ENCODE results near the gene LDLRAD3. TPM values are rescaled to one million over a fixed set of nuclear protein-coding genes. Genes with fewer than 3 reads are reported as not detected.

Gene LDLRAD3
- total RNA-seq, 1 donor from 2014 or later: 35.6 TPM

GRCh38 chr11:36089920-36090319 lies 146.1 kb downstream of the LDLRAD3 start:
- Histone ChIP-seq H3K36me3 (peaks cover 5% of the 10 kb centered on the region), H3K27ac (no peak overlapping the region), H3F3A (ENCODE audit: low read depth) (peaks cover 4% of the 10 kb centered on the region), H2AFZ (replicated peaks) (no peak overlapping the region), H3K4me1 (peaks cover 33% of the 10 kb centered on the region), H3K27me3 (no peaks in the 10 kb centered on the region), H3K9me3 (ENCODE audit: low read depth) (no peaks in the 10 kb centered on the region), H4K20me1 (ENCODE audit: low read depth) (no peaks in the 10 kb centered on the region), H3K79me2 (ENCODE audit: low read depth) (peaks cover 5% of the 10 kb centered on the region), H3K4me2 (no peak overlapping the region), H3K9ac (no peak overlapping the region), H3K4me3 (no peak overlapping the region)
- no peak for DNase-seq (ENCODE audit: low spot score)
- Mint-ChIP-seq H3K27ac (no peak overlapping the region), H3K4me1 (peaks cover 16% of the 10 kb centered on the region), H3K27me3 (ENCODE audit: insufficient read depth, low read depth) (no peaks in the 10 kb centered on the region), H3K36me3 (peaks cover 33% of the 10 kb centered on the region), H3K9me3 (peaks cover 13% of the 10 kb centered on the region), H3K4me3 (no peak overlapping the region)
- TF ChIP-seq EZH2phosphoT487 (IDR thresholded peaks at IDR 0.05): no peak
- TF ChIP-seq EZH2 (IDR thresholded peaks at IDR 0.05): no peak
- no peak for TF ChIP-seq CTCF (IDR thresholded peaks at IDR 0.05)

- no peak for DNase-seq (ENCODE audit: low spot score)
- Histone ChIP-seq H3K4me1 (peaks cover 33% of the 10 kb centered on the region), H3K4me3 (no peak overlapping the region), H3K27ac (peak overlapping the region; percentile 64), H2AFZ (replicated peaks) (no peak overlapping the region), H4K20me1 (ENCODE audit: low read depth) (no peaks in the 10 kb centered on the region), H3K36me3 (no peaks in the 10 kb centered on the region), H3K79me2 (ENCODE audit: low read depth) (peaks cover 5% of the 10 kb centered on the region), H3K9me3 (ENCODE audit: low read depth) (no peaks in the 10 kb centered on the region), H3K9ac (no peak overlapping the region), H3K4me2 (no peak overlapping the region), H3K27me3 (no peaks in the 10 kb centered on the region), H3F3A (ENCODE audit: low read depth) (peaks cover 4% of the 10 kb centered on the region)
- H3K4me3 Mint-ChIP-seq: no peak overlapping the region
- no peaks in the 10 kb centered on the region for H3K27me3 Mint-ChIP-seq (ENCODE audit: insufficient read depth, low read depth)
- H3K4me1 Mint-ChIP-seq: peaks cover 16% of the 10 kb centered on the region
- H3K9me3 Mint-ChIP-seq: peaks cover 13% of the 10 kb centered on the region
- H3K27ac Mint-ChIP-seq: no peak overlapping the region
- H3K36me3 Mint-ChIP-seq: peaks cover 31% of the 10 kb centered on the region
- TF ChIP-seq EZH2 (IDR thresholded peaks at IDR 0.05) (no peak), CTCF (IDR thresholded peaks at IDR 0.05) (peak; percentile 33)
Observed at GRCh38 chr11:36090356-36091109, 146.7 kb downstream of the LDLRAD3 start.

GRCh38 chr11:36091256-36091811 lies 147.5 kb downstream of the LDLRAD3 start:
- Histone ChIP-seq H3K9me3 (ENCODE audit: low read depth) (no peaks in the 10 kb centered on the region), H3K79me2 (ENCODE audit: low read depth) (peaks cover 10% of the 10 kb centered on the region), H3F3A (ENCODE audit: low read depth) (peaks cover 4% of the 10 kb centered on the region), H3K4me3 (no peak overlapping the region), H3K36me3 (no peaks in the 10 kb centered on the region), H3K4me2 (no peak overlapping the region), H3K27me3 (no peaks in the 10 kb centered on the region), H3K9ac (no peak overlapping the region), H3K4me1 (peaks cover 31% of the 10 kb centered on the region), H3K27ac (peak overlapping the region; percentile 64), H4K20me1 (ENCODE audit: low read depth) (no peaks in the 10 kb centered on the region), H2AFZ (replicated peaks) (no peak overlapping the region)
- Mint-ChIP-seq H3K27ac (no peak overlapping the region), H3K4me1 (peaks cover 16% of the 10 kb centered on the region), H3K36me3 (peaks cover 25% of the 10 kb centered on the region), H3K27me3 (ENCODE audit: insufficient read depth, low read depth) (no peaks in the 10 kb centered on the region), H3K9me3 (peaks cover 13% of the 10 kb centered on the region), H3K4me3 (no peak overlapping the region)
- TF ChIP-seq EZH2 (IDR thresholded peaks at IDR 0.05) (no peak), CTCF (IDR thresholded peaks at IDR 0.05) (no peak), EZH2phosphoT487 (IDR thresholded peaks at IDR 0.05) (no peak)
- DNase-seq (ENCODE audit: low spot score): no peak
